ENCODE results near the gene POU6F2.

DNA sequence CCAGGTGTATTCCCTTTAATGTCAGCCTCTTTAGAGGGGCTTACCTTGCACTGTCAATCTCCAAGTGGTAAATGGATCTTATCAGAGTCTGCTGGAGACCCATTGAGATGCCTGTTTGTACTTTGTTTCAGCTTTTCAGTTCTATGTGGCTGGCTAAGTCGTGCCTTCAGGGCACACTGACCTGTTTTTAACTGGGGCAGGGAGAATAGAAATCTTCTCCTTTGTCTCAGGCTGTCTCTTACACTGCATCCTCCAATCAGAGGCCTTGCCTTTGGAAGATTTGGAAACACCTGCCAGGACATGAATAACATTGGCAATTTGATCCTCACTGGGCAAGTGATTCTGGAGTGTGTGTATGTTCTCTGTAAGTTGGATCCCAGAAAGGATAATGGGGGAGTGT lies 65.0 kb downstream of the POU6F2 start:
- TF ChIP-seq TEAD4 (IDR thresholded peaks at IDR 0.05): no peak
- TF ChIP-seq, protein P1, sequence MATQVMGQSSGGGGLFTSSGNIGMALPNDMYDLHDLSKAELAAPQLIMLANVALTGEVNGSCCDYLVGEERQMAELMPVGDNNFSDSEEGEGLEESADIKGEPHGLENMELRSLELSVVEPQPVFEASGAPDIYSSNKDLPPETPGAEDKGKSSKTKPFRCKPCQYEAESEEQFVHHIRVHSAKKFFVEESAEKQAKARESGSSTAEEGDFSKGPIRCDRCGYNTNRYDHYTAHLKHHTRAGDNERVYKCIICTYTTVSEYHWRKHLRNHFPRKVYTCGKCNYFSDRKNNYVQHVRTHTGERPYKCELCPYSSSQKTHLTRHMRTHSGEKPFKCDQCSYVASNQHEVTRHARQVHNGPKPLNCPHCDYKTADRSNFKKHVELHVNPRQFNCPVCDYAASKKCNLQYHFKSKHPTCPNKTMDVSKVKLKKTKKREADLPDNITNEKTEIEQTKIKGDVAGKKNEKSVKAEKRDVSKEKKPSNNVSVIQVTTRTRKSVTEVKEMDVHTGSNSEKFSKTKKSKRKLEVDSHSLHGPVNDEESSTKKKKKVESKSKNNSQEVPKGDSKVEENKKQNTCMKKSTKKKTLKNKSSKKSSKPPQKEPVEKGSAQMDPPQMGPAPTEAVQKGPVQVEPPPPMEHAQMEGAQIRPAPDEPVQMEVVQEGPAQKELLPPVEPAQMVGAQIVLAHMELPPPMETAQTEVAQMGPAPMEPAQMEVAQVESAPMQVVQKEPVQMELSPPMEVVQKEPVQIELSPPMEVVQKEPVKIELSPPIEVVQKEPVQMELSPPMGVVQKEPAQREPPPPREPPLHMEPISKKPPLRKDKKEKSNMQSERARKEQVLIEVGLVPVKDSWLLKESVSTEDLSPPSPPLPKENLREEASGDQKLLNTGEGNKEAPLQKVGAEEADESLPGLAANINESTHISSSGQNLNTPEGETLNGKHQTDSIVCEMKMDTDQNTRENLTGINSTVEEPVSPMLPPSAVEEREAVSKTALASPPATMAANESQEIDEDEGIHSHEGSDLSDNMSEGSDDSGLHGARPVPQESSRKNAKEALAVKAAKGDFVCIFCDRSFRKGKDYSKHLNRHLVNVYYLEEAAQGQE (IDR thresholded peaks at IDR 0.05; ENCODE audit: low read depth): no peak
- TF ChIP-seq, protein P2, sequence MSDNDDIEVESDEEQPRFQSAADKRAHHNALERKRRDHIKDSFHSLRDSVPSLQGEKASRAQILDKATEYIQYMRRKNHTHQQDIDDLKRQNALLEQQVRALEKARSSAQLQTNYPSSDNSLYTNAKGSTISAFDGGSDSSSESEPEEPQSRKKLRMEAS (IDR thresholded peaks at IDR 0.05): no peak
- TF ChIP-seq YY1 (IDR thresholded peaks at IDR 0.05; ENCODE audit: low read depth): no peak
- no peak for TF ChIP-seq CREB1 (IDR thresholded peaks at IDR 0.05; ENCODE audit: low read depth)
- TF ChIP-seq RAD21 (IDR thresholded peaks at IDR 0.05; ENCODE audit: low read depth): no peak
- TF ChIP-seq CEBPB (IDR thresholded peaks at IDR 0.05): no peak
- TF ChIP-seq TAF1 (IDR thresholded peaks at IDR 0.05; ENCODE audit: low read depth): no peak
